Upper lobe of left lung (tissue), 6 donors: ENCODE results near the gene WNT6. TPM values are rescaled to one million over a fixed set of nuclear protein-coding genes. Genes with fewer than 3 reads are reported as not detected.

ENCODE experiments used
- ATAC-seq, 2 donors: fragments of 200-7000 bp; cut with Tn5 transposase; one replicate each; pipeline ENCODE4 v1.9.1; 2022; ENCODE audit warnings: mild to moderate bottlenecking in 2 of 2, moderate library complexity in 2 of 2; ENCODE audit not compliant: low FRiP score in 2 of 2
- DNase-seq, 2 donors: peaks; one replicate each; pipeline ENCODE4 v3.0.0-alpha.2; 2019 to 2020
- H3K27ac ChIP-seq, 4 donors: fragments of 200-600 bp; sonication (generic); one replicate each; pipeline ENCODE4 v1.5.1; 2016 to 2019
- H3K27me3 ChIP-seq, 4 donors: fragments of 200-600 bp; sonication (generic); one replicate each; pipeline ENCODE4 v1.5.1; 2017 to 2019
- H3K36me3 ChIP-seq, 4 donors: fragments of 200-600 bp; sonication (generic); one replicate each; pipeline ENCODE4 v1.5.1; 2016 to 2019
- H3K4me1 ChIP-seq, 4 donors: fragments of 200-600 bp; sonication (generic); one replicate each; pipeline ENCODE4 v1.5.1; 2018 to 2019
- H3K4me3 ChIP-seq, 4 donors: fragments of 200-600 bp; sonication (generic); one replicate each; pipeline ENCODE4 v1.5.1; 2017 to 2019; ENCODE audit warnings: mild to moderate bottlenecking in 2 of 4, moderate library complexity in 1 of 4
- H3K9me3 ChIP-seq, 4 donors: fragments of 200-600 bp; sonication (generic); one replicate each; pipeline ENCODE4 v1.5.1; 2018 to 2019
- CTCF ChIP-seq, 6 experiments: fragments of 450-650 bp in 4 of 6; fragments of 200-600 bp in 2 of 6; sonication (generic) in 2 of 6; IDR thresholded peaks; one replicate each; pipeline ENCODE4 v1.5.1; 2016 to 2019; ENCODE audit warnings: antibody characterized with exemption in 6 of 6
- EP300 ChIP-seq, 4 donors: sonication (generic); formaldehyde crosslinking; IDR thresholded peaks; one replicate each; pipeline ENCODE4 v1.5.1; 2017; ENCODE audit warnings: antibody characterized with exemption in 4 of 4, control low read depth in 2 of 4
- POLR2A ChIP-seq, 4 donors: fragments of 450-650 bp; IDR thresholded peaks; one replicate each; pipeline ENCODE4 v1.5.1; 2016 to 2017; ENCODE audit warnings: antibody characterized with exemption in 4 of 4, mild to moderate bottlenecking in 2 of 4
- POLR2AphosphoS5 ChIP-seq, 2 donors: sonication (generic); formaldehyde crosslinking; IDR thresholded peaks; one replicate each; pipeline ENCODE4 v1.5.1; 2017; ENCODE audit warnings: antibody characterized with exemption in 2 of 2
- WGBS, 2 donors: methylation state at CpG; one replicate each; pipeline ENCODE4 v1.1.5; 2017 to 2018; 5-methylcytosine and 5-hydroxymethylcytosine counted together
- total RNA-seq, 6 donors: library from RNA; depleted of rRNA in 4 of 6; stranded (reverse); fragments of >200 nt in 4 of 6; gene quantifications; one replicate each; pipeline versions ENCODE4 v1.1.0 to v1.2.1, GENCODE V29; 2016 to 2021
- donor health status: DM: no; HTN: no; CAD: no; lungs with moderate emphysema.
- donor health status: DM: no; HTN: yes; CAD: no; lungs with severe emphysema.

Gene WNT6
- total RNA-seq, 6 donors from 2014 or later = 0.31 to 4.2 (median 0.44) TPM; not detected in 3

- H3K4me1 ChIP-seq = peaks cover 12 to 26% (median 22%) of the 10 kb centered on the region in 4 donors
- H3K36me3 ChIP-seq = no peaks in the 10 kb centered on the region
- DNase-seq = no peak
- ATAC-seq = no peak
- no peak overlapping the region for H3K27ac ChIP-seq
- no peaks in the 10 kb centered on the region for H3K9me3 ChIP-seq
- no peak overlapping the region for H3K4me3 ChIP-seq
- WGBS, 2 donors = 61 to 74% methylated on average over 3 to 6 of the region's 6 CpGs
- H3K27me3 ChIP-seq = peaks cover 2 to 64% (median 26%) of the 10 kb centered on the region in 4 donors
- no peak for TF ChIP-seq POLR2AphosphoS5 (IDR thresholded peaks at IDR 0.05)
- no peak for TF ChIP-seq CTCF (IDR thresholded peaks at IDR 0.05)
- TF ChIP-seq EP300 (IDR thresholded peaks at IDR 0.05) = no peak
- no peak for TF ChIP-seq POLR2A (IDR thresholded peaks at IDR 0.05)
Observed at GRCh38 chr2:218877331-218877730, 17.7 kb downstream of the WNT6 start.

- TF ChIP-seq POLR2AphosphoS5 (IDR thresholded peaks at IDR 0.05) (no peak), CTCF (IDR thresholded peaks at IDR 0.05) (no peak), EP300 (IDR thresholded peaks at IDR 0.05) (no peak), POLR2A (IDR thresholded peaks at IDR 0.05) (no peak)
- Histone ChIP-seq H3K9me3 (no peaks in the 10 kb centered on the region), H3K27me3 (peaks cover 2 to 60% (median 23%) of the 10 kb centered on the region in 4 donors), H3K27ac (no peak overlapping the region), H3K4me3 (no peak overlapping the region), H3K4me1 (peaks cover 12 to 27% (median 22%) of the 10 kb centered on the region in 4 donors), H3K36me3 (no peaks in the 10 kb centered on the region)
- ATAC-seq (no peak), DNase-seq (no peak)
- WGBS, 2 donors = 35 to 41% methylated on average over 4 to 5 of the region's 5 CpGs
Observed at GRCh38 chr2:218877891-218878290, 18.3 kb downstream of the WNT6 start.

- TF ChIP-seq POLR2AphosphoS5 (IDR thresholded peaks at IDR 0.05) (no peak), POLR2A (IDR thresholded peaks at IDR 0.05) (no peak), EP300 (IDR thresholded peaks at IDR 0.05) (no peak), CTCF (IDR thresholded peaks at IDR 0.05) (no peak)
- peaks cover 2 to 56% (median 23%) of the 10 kb centered on the region in 4 donors for H3K27me3 ChIP-seq
- WGBS, 2 donors = 45 to 58% methylated on average over 6 of the region's 6 CpGs
Observed at GRCh38 chr2:218878486-218878885, 18.9 kb downstream of the WNT6 start.

GRCh38 chr2:218878926-218879761, 19.5 kb downstream of the WNT6 start:
- 19 to 29% methylated on average over 10 to 16 of the region's 16 CpGs for WGBS, 2 donors
- H3K27me3 ChIP-seq = peaks cover 0 to 58% (median 21%) of the 10 kb centered on the region in 4 donors
- peaks cover 18 to 30% (median 24%) of the 10 kb centered on the region in 4 donors for H3K4me1 ChIP-seq
- no peaks in the 10 kb centered on the region for H3K36me3 ChIP-seq
- no peak for DNase-seq
- H3K27ac ChIP-seq = no peak overlapping the region
- no peaks in the 10 kb centered on the region for H3K9me3 ChIP-seq
- TF ChIP-seq POLR2A (IDR thresholded peaks at IDR 0.05) = no peak
- no peak for TF ChIP-seq CTCF (IDR thresholded peaks at IDR 0.05)
- no peak for TF ChIP-seq EP300 (IDR thresholded peaks at IDR 0.05)
- no peak for TF ChIP-seq POLR2AphosphoS5 (IDR thresholded peaks at IDR 0.05)
- no peak for ATAC-seq
- no peak overlapping the region for H3K4me3 ChIP-seq

More at GRCh38 chr2:218878486-218878885, 18.9 kb downstream of the WNT6 start:
- Histone ChIP-seq H3K4me1 (peaks cover 15 to 27% (median 21%) of the 10 kb centered on the region in 4 donors), H3K4me3 (no peak overlapping the region), H3K27ac (no peak overlapping the region), H3K9me3 (no peaks in the 10 kb centered on the region), H3K36me3 (no peaks in the 10 kb centered on the region)
- DNase-seq (no peak), ATAC-seq (no peak)
